HUES6 (cell line): ENCODE measurements around the gene CTXN1.
A peak's percentile ranks its signal among the peaks of the same experiment; 100 is the strongest.

Experiments
- H3K27ac ChIP-seq: 2 replicates; pipeline ENCODE4 v1.7.0; 2013; ENCODE audit warnings: low read depth, mild to moderate bottlenecking, low read length, inconsistent platforms
- H3K27me3 ChIP-seq: 2 replicates; pipeline ENCODE4 v1.6.1; 2013; ENCODE audit warnings: low read length; ENCODE audit not compliant: control insufficient read depth, insufficient read depth
- H3K36me3 ChIP-seq: 2 replicates; pipeline ENCODE4 v1.6.1; 2013; ENCODE audit warnings: low read length; ENCODE audit not compliant: control insufficient read depth, insufficient read depth
- H3K4me1 ChIP-seq: 2 replicates; pipeline ENCODE4 v1.6.1; 2013; ENCODE audit warnings: low read length; ENCODE audit not compliant: control insufficient read depth, insufficient read depth
- H3K4me3 ChIP-seq: 2 replicates; pipeline ENCODE4 v1.5.1; 2013; ENCODE audit warnings: low read depth, low read length
- H3K9ac ChIP-seq: one replicate; pipeline ENCODE4 v1.6.1; 2013; ENCODE audit warnings: mild to moderate bottlenecking, low read length
- H3K9me3 ChIP-seq: 2 replicates; pipeline ENCODE4 v1.6.1; 2013; ENCODE audit warnings: low read depth, low read length; ENCODE audit not compliant: control insufficient read depth, insufficient read depth

Gene CTXN1

DNA sequence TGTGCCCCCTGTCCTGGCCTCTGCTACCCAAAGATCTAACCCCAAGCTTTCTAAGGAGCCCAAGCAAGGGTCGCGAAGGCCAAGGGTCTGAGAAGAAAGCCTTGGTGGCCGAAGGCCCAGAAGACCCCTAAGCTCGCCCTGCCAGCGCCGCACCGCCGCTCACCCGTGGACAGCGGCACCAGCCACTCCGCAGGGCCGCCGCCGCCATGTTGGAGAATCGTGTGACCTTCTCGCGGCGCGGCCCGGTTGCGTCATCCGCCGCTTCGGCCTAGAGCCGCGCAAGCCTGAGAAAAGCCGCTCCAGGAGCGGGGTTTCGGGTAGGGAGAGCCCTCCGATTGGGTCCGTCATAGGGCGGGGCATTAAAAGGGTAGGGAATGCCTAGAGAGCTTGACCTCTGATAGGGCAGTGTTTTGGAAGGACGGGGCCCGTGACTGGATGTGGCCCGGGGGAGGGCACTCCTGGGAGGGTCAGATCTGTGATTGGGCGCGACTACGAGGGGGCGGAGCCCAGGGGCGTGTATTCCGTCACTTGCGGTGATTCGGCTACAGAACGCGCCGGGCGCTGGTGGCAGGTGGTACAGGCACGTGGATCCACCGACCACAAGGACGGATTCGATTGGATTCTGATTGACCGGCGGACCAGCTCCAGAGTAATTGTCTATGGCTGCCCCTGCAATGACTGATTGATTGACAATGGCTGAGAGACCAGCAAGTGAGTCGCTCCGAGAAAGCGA lies 17.7 kb upstream of the CTXN1 start, which contains the start of gene TIMM44:
Gene TIMM44 (minus strand): TSS at position 223 of the 733 bp plus-strand sequence. CDS start 15 bp downstream, at position 208.
- Histone ChIP-seq H3K4me1 (peaks cover 4% of the 10 kb centered on the region; the same call in 1 of the 2 replicates), H3K4me3 (peak within 1 kb of the TSS; percentile 95), H3K27ac (peak within 1 kb of the TSS; percentile 93), H3K9me3 (no peaks in the 10 kb centered on the region), H3K9ac (peak within 1 kb of the TSS; percentile 92), H3K27me3 (no peaks in the 10 kb centered on the region), H3K36me3 (peaks cover 29% of the 10 kb centered on the region)

DNA sequence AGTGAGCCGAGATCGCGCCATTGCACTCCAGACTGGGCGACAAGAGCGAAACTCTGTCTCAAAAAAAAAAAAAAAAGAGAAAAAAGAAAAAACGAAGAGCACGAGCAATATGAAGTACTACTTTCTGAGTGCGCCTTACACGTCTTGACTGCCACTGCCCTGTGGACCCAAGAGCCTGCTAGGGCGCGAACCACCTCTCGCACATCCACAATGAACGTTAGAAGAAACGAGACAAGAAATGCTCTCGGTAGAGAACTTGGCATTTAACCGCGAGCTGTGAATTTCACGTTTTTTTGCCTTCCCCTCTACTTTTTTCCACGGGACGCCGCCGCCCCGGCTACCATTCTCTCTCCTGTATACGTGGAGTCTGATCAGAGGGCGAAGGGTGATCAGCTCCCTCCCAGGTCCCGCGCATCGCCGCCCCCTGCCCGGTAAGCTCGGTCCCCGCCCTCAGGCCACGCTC lies 17.1 kb upstream of the CTXN1 start:
- Histone ChIP-seq H3K36me3 (peaks cover 35% of the 10 kb centered on the region), H3K27me3 (no peaks in the 10 kb centered on the region), H3K4me1 (peaks cover 4% of the 10 kb centered on the region; the same call in 1 of the 2 replicates), H3K27ac (peak overlapping the region; percentile 93), H3K9ac (peak overlapping the region; percentile 92), H3K9me3 (no peaks in the 10 kb centered on the region), H3K4me3 (peak overlapping the region; percentile 95)

DNA sequence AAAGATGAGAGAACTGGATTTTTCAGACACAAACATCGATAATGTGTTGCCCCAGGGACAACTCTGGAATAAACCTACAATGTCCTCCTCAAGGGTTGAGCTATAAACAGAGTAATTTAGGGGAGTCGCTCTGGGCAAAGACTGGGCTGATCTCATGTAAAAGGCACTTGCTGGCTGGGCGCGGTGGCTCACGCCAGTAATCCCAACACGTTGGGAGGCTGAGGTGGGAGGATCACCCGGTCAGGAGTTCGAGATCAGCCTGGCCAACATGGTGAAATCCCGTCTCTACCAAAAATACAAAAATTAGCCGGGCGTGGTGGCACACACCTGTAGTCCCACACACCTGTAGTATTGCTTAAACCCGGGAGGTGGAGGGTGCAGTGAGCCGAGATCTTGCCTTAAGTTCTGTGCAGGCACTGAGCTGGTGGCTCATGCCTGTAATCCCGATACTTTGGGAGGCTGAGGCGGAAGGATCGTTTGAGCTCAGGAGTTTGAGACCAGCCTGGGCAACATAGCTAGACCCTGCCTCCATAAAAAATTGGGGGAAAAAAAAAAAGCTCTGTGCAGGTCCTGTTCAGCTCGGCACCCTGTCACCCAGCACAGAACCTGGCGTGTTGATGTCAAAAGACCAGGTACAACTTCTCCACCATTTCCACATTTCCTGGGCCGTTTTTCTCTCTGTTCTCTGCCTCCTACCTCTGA lies 16.1 kb upstream of the CTXN1 start:
- H3K36me3 ChIP-seq = peaks cover 44% of the 10 kb centered on the region
- no peak overlapping the region for H3K27ac ChIP-seq
- no peak overlapping the region for H3K9ac ChIP-seq
- H3K4me3 ChIP-seq = peak overlapping the region; percentile 95
- no peaks in the 10 kb centered on the region for H3K27me3 ChIP-seq
- H3K4me1 ChIP-seq = peaks cover 4% of the 10 kb centered on the region; the same call in 1 of the 2 replicates
- no peaks in the 10 kb centered on the region for H3K9me3 ChIP-seq

DNA sequence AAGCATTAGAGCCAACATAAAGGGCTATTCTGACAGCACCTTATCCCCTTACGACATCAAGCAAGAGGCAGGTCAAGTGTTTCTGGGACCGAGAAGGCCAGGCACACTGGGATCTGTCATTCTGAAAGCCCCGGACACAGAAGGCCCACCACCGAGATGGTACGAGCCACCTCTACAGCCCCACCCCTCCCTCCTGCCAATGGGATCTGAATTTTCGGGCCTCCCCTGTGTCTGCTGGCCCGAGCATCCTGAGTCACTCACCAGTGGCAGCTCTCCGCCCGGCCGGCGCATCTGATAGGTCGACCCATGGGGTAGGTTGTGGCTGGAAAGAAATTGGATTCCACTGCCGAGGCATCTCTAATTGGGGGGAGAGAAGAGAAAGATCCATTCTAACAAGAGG lies 14.9 kb upstream of the CTXN1 start:
- no peaks in the 10 kb centered on the region for H3K27me3 ChIP-seq
- no peak overlapping the region for H3K4me3 ChIP-seq
- no peaks in the 10 kb centered on the region for H3K9me3 ChIP-seq
- peaks cover 4% of the 10 kb centered on the region; the same call in 1 of the 2 replicates for H3K4me1 ChIP-seq
- H3K36me3 ChIP-seq = peaks cover 56% of the 10 kb centered on the region
- H3K27ac ChIP-seq = no peak overlapping the region
- H3K9ac ChIP-seq = no peak overlapping the region

DNA sequence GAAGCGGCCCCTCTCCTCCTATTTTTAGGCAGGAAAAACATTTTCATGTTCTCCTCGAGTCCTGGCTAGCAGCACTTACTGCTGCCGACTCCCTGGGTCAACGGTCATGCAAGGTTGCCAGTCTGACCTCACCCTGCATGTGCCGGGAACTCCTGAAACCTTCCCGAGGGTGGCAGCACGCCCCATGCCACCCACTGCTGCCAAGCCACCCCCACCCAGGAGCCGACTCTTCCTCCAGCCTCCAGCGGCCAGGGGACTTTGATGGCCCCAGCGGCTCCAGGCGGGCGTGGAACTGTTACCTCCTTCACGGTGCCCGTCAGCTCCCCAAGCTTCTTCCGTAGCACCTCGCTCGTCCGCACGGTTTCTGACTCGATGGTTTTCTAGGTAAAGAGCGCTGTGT lies 8.8 kb upstream of the CTXN1 start:
- H3K4me3 ChIP-seq = no peak overlapping the region
- H3K27me3 ChIP-seq = no peaks in the 10 kb centered on the region
- no peaks in the 10 kb centered on the region for H3K9me3 ChIP-seq
- peaks cover 95% of the 10 kb centered on the region for H3K36me3 ChIP-seq
- no peaks in the 10 kb centered on the region for H3K4me1 ChIP-seq
- no peak overlapping the region for H3K9ac ChIP-seq
- H3K27ac ChIP-seq = no peak overlapping the region

DNA sequence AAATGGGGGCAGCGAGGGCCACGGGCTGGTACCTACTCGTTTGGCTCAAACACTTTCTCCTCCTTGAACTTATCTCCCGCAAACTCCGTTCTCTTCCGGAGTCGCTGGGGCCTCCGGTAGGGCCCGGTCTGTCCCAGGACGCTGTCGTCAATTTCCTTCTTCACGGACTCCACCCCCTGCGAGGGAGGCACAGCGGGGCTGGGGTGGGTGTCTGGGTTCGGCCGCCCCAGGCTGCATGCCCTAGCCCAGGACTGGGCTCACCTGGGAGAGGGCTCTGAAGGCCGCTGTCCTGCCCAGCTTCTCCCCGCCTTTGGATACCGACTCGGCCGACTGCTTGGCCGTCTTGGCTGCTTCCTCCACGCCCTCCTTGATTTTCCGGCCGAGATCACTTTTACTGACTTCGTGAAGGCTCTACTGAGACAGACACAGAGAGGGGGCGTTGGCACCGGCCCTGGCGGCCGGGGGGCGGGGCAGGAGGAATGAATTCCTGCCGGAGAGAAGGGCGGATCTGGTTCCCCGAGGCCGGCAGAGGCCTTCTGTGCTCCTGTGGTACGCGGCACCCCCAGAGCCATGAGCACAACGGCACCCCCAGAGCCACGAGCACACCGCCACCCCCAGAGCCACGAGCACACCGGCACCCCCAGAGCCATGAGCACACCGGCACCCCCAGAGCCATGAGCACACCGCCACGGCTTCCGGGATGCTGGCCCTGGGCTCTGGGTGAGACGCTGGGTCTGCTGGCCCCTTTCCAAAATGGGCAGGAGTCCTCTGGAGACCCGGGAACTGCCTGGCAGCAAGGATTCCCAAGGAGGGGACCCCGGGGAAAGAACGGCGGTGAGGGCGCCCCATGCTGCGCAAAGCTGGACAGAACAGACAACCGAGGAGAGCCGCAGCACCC lies 8.1 kb upstream of the CTXN1 start:
- Histone ChIP-seq H3K4me3 (no peak overlapping the region), H3K9me3 (no peaks in the 10 kb centered on the region), H3K4me1 (peaks cover under 1% of the 10 kb centered on the region; the same call in 1 of the 2 replicates), H3K36me3 (peaks cover 92% of the 10 kb centered on the region), H3K27ac (no peak overlapping the region), H3K27me3 (no peaks in the 10 kb centered on the region), H3K9ac (no peak overlapping the region)

DNA sequence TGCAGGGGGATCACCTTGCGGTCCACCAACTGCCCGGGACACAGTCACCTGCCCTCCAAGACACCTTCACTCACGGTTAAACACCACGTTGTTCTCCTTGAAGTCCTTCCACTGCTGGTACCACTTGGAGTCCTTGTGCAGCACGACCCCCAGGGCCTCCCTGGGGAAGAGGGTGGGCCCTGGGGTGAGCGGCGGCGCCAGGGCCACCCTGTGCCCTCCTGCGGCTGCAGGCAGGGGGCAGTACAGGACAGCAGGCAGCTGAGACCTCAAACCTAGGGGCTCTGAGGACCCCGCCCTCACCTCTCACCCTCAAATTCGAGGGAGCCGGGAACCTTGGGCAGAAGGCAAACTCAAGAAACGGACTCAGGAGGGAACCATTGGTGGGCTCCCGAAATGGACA lies 7.5 kb upstream of the CTXN1 start:
- no peaks in the 10 kb centered on the region for H3K9me3 ChIP-seq
- H3K9ac ChIP-seq = no peak overlapping the region
- H3K36me3 ChIP-seq = peaks cover 86% of the 10 kb centered on the region
- H3K4me1 ChIP-seq = peaks cover 3% of the 10 kb centered on the region; the same call in 1 of the 2 replicates
- H3K4me3 ChIP-seq = no peak overlapping the region
- H3K27me3 ChIP-seq = no peaks in the 10 kb centered on the region
- no peak overlapping the region for H3K27ac ChIP-seq

DNA sequence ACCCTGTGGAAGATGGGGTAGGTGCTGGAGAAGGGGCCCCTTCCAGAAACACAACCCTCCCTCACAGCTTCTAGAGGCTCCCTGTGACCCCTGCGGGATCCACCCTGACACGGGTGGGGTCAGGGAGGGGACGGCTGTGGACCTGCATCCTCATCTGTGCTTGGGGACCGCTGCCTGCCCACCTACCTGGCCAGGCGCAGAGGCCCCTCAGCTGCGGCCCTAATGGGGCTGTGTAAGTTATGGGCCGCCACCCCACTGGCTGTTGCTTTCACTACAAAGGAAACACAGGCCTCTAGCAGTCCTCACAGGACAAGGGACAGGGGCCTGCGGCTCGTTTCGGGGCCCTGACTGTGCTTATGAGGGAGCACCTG lies 7.0 kb upstream of the CTXN1 start:
- H3K27ac ChIP-seq = no peak overlapping the region
- H3K9me3 ChIP-seq = no peaks in the 10 kb centered on the region
- no peaks in the 10 kb centered on the region for H3K27me3 ChIP-seq
- H3K4me1 ChIP-seq = peaks cover 3% of the 10 kb centered on the region; the same call in 1 of the 2 replicates
- H3K4me3 ChIP-seq = no peak overlapping the region
- no peak overlapping the region for H3K9ac ChIP-seq
- peaks cover 81% of the 10 kb centered on the region for H3K36me3 ChIP-seq

DNA sequence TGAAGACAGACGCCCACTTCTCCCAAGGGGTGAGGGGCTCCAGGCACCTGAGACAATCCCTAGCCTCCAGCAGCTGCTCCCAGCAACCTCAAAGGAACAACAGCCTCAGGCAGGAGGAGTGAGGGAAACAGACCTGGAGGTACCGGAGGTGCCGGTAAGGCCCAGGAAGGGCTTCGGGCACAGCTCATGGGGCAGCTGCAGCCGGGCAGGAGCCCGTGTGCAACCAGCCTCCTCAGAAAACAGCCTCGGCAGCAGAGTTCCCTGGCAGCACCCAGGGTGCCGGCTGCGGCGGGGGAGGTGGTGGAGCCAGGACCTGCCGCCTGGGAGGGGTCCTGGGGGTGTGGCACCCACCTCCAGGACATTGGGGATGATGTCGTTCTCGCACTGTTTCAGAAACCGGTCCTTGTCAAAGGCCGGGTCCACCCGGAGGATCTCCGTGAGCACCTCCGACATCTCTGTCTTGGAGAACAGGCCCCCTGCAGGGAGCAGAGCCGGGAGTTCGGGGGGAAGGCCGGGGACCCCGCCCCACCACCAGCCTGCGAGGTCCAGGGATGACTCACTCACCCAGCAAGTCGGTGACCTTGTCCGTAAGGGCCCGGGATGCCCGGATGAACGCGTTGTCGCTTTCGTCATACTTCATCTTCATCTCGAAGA lies 6.5 kb upstream of the CTXN1 start:
- no peaks in the 10 kb centered on the region for H3K27me3 ChIP-seq
- H3K27ac ChIP-seq = no peak overlapping the region
- H3K9me3 ChIP-seq = no peaks in the 10 kb centered on the region
- H3K4me3 ChIP-seq = no peak overlapping the region
- H3K36me3 ChIP-seq = peaks cover 77% of the 10 kb centered on the region
- peaks cover 3% of the 10 kb centered on the region; the same call in 1 of the 2 replicates for H3K4me1 ChIP-seq
- H3K9ac ChIP-seq = no peak overlapping the region
